Psoas muscle (tissue), 8 donors: ENCODE results near the gene MMP24OS. TPM values are rescaled to one million over a fixed set of nuclear protein-coding genes. Genes with fewer than 3 reads are reported as not detected.
A peak's percentile ranks its signal among the peaks of the same experiment; 100 is the strongest.
"Not testable (repeated sequence)": the region's sequence is repeated elsewhere in the genome, so short reads cannot be mapped to it uniquely, and the experiment has no call there.

Experiments used
- ATAC-seq, 4 donors: fragments of 200-7000 bp; cut with Tn5 transposase; one replicate each; pipeline ENCODE4 v1.9.1; 2020; ENCODE audit warnings: moderate library complexity in 3 of 4, mild to moderate bottlenecking in 2 of 4
- DNase-seq, 2 donors: peaks; one replicate each; pipeline ENCODE4 v3.0.0-alpha.2; 2020
- H3K27ac ChIP-seq: fragments of 200-600 bp; one replicate; pipeline ENCODE4 v1.8.0; 2022
- H3K27me3 ChIP-seq, 3 donors: fragments of 200-600 bp in 1 of 3; one replicate each; pipeline versions ENCODE4 v1.6.1 to v1.8.0; 2013 to 2022; ENCODE audit warnings: low read length in 2 of 3, mild to moderate bottlenecking in 2 of 3, moderate library complexity in 1 of 3; ENCODE audit not compliant: insufficient read depth in 3 of 3
- H3K36me3 ChIP-seq, 2 donors: fragments of 200-600 bp in 1 of 2; one replicate each; pipeline versions ENCODE4 v1.6.1 to v1.8.0; 2013 to 2022; ENCODE audit warnings: low read depth in 1 of 2, mild to moderate bottlenecking in 1 of 2, moderate library complexity in 1 of 2; ENCODE audit not compliant: insufficient read depth in 1 of 2
- H3K4me1 ChIP-seq: fragments of 200-600 bp; one replicate; pipeline ENCODE4 v1.8.0; 2022
- H3K4me3 ChIP-seq: fragments of 200-600 bp; one replicate; pipeline ENCODE4 v1.8.0; 2022; ENCODE audit warnings: mild to moderate bottlenecking
- H3K9me3 ChIP-seq: fragments of 200-600 bp; one replicate; pipeline ENCODE4 v1.8.0; 2022
- WGBS, 3 donors: extraction: QIAGEN DNeasy Blood & Tissue Kit; methylation state at CpG; one replicate each; pipeline versions ENCODE4 v1.1.6 to v1.1.7; 2013; 5-methylcytosine and 5-hydroxymethylcytosine counted together
- intact Hi-C, 2 donors: fragments of 100-400 bp; cut with DNase I; formaldehyde crosslinking; loops; one replicate each; pipeline versions ENCODE4 v1.11.0 to v1.14.2; 2022
- polyA plus RNA-seq, 3 donors: library from polyadenylated mRNA; stranded (reverse); fragments of 200-250 nt; gene quantifications; one replicate each; pipeline ENCODE4 v1.2.3, GENCODE V29; 2013
- total RNA-seq, 4 donors: library from RNA; stranded (reverse); fragmentation: NEBNext Ultra II Directional in 2 of 4; extraction: Animal tissue kit (Norgen Biotek cat#: 25700) in 2 of 4; gene quantifications; one replicate each; pipeline versions ENCODE4 v1.2.1 to v1.2.4, GENCODE V29; 2021 to 2023
- TF ChIP-seq, protein P1 (sequence below): fragments of 200-600 bp; IDR thresholded peaks from one replicate; pipeline ENCODE4 v1.8.0; 2022; ENCODE audit warnings: antibody characterized with exemption
- donor health status: healthy with polysubstance abuse.
- donor health status: DM: no; HTN: no; CAD: no; lungs with moderate emphysema.
- donor health status: Bipolar disorder and iron deficiency.
- donor health status: healthy.
- donor health status: DM: yes; HTN: yes; CAD: no.
- donor health status: DM: no; HTN: no; CAD: no.
- donor health status: DM: no; HTN: no; CAD: no.
- donor health status: DM: yes; HTN: yes; CAD: no.

Gene MMP24OS
- total and polyA plus RNA-seq, 7 donors, result 10.4 to 40.6 (median 25.1) TPM

- WGBS, 3 donors, result 88 to 92% (median 90%) methylated on average over 14 to 16 of the region's 16 CpGs
- Histone ChIP-seq H3K27me3 (no peaks in the 10 kb centered on the region), H3K4me1 (no peaks in the 10 kb centered on the region), H3K4me3 (no peak overlapping the region), H3K9me3 (no peaks in the 10 kb centered on the region), H3K27ac (no peak overlapping the region), H3K36me3 (peaks cover 0 to 51% of the 10 kb centered on the region in 2 donors)
- TF ChIP-seq, protein P1, sequence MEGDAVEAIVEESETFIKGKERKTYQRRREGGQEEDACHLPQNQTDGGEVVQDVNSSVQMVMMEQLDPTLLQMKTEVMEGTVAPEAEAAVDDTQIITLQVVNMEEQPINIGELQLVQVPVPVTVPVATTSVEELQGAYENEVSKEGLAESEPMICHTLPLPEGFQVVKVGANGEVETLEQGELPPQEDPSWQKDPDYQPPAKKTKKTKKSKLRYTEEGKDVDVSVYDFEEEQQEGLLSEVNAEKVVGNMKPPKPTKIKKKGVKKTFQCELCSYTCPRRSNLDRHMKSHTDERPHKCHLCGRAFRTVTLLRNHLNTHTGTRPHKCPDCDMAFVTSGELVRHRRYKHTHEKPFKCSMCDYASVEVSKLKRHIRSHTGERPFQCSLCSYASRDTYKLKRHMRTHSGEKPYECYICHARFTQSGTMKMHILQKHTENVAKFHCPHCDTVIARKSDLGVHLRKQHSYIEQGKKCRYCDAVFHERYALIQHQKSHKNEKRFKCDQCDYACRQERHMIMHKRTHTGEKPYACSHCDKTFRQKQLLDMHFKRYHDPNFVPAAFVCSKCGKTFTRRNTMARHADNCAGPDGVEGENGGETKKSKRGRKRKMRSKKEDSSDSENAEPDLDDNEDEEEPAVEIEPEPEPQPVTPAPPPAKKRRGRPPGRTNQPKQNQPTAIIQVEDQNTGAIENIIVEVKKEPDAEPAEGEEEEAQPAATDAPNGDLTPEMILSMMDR, result no peak
- intact Hi-C loops, result loop anchor here in 1 of 2 donors (10.0 kb wide), 1 partner anchor 432 kb away; no protein-coding TSS in a partner anchor
- DNase-seq, result no peak
- no peak for ATAC-seq
Observed at GRCh38 chr20:35267092-35267491, 10.8 kb downstream of the MMP24OS start.

- Histone ChIP-seq H3K36me3 (peaks cover 0 to 28% of the 10 kb centered on the region in 2 donors), H3K9me3 (no peaks in the 10 kb centered on the region), H3K27ac (no peak overlapping the region), H3K4me3 (no peak overlapping the region), H3K4me1 (no peaks in the 10 kb centered on the region), H3K27me3 (no peaks in the 10 kb centered on the region)
- no peak for ATAC-seq
- TF ChIP-seq, protein P1, result no peak
- intact Hi-C loops, result loop anchor here in 1 of 2 donors (10.0 kb wide), 1 partner anchor 430 kb away; no protein-coding TSS in a partner anchor
- 76 to 85% (median 83%) methylated on average over 1 of the region's 1 CpG for WGBS, 3 donors
- DNase-seq, result no peak
Observed at GRCh38 chr20:35264755-35265154, 13.2 kb downstream of the MMP24OS start.

DNA sequence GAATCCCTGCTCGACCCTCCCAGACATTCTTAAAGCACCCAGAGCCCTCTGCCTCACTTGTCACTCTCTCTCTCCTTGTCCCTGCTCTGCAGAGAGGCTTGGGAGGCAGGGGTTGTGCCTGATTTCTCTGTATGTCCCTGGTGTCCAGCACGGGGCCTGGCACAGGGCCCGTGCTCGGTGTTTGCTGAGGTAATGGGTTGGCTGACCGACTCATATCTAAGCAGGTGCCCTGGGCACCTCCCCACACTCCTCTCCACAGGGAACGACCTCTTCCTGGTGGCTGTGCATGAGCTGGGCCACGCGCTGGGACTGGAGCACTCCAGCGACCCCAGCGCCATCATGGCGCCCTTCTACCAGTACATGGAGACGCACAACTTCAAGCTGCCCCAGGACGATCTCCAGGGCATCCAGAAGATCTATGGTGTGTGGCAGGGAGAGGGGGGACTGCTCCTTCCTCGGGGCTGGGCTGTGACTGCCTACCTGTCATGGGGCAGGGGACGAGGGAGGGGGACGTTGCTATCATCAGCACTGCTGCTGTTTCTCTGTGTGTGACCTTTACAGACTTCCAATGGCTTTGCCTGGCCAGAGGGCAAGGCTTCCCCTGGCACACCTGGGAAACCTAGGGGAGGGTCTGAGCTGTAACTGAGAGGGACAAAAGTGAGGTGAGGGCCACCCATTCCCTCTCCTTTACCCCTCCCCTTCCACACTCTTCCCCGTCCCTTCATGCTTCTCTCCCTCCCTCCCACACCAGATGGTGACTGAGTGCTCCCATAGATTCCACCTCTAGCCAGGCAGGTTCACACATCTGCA lies 14.2 kb downstream of the MMP24OS start:
- H3K27ac ChIP-seq, result no peak overlapping the region
- H3K4me3 ChIP-seq, result no peak overlapping the region
- no peaks in the 10 kb centered on the region for H3K27me3 ChIP-seq
- intact Hi-C loops, result loop anchor here in 1 of 2 donors (10.0 kb wide), 1 partner anchor 429 kb away; no protein-coding TSS in a partner anchor
- peaks cover 0 to 24% of the 10 kb centered on the region in 2 donors for H3K36me3 ChIP-seq
- H3K9me3 ChIP-seq, result no peaks in the 10 kb centered on the region
- WGBS, 3 donors, result 68 to 71% (median 70%) methylated on average over 17 of the region's 17 CpGs
- ATAC-seq (peak; percentile 25 to 60 (median 43)), DNase-seq (no peak)
- H3K4me1 ChIP-seq, result no peaks in the 10 kb centered on the region
- TF ChIP-seq, protein P1, result no peak

DNA sequence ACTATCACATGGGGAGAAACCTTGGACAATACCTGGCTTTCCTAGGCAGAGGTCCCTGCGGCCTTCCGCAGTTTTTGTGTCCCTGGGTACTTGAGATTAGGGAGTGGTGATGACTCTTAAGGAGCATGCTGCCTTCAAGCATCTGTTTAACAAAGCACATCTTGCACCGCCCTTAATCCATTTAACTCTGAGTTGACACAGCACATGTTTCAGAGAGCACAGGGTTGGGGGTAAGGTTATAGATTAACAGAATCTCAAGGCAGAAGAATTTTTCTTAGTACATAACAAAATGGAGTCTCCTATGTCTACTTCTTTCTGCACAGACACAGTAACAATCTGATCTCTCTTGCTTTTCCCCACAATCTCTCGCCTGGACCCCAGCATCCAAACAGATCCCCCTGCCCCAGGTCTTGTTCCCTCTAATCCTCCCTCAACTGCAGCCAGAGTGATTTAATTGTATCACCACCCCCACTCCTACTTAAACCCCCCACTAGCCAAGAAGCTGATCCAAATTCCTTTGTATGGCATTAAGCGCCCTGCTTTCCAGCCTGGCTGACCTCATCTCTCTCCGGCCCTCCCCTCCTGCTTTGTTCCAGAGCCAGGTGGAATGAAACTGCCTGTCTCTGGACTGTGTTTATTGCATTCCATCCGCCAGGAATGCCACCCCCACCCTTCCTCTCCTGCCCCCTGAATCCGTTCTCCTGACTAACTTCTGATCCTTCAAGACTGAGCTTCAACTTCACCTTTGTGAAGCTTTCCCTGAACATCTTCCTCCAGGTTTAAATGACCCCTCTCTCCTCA lies 15.0 kb downstream of the MMP24OS start:
- not testable (repeated sequence) for H3K27me3 ChIP-seq, H3K9me3 ChIP-seq, DNase-seq, H3K27ac ChIP-seq, H3K4me1 ChIP-seq, H3K4me3 ChIP-seq
- H3K36me3 ChIP-seq, result peaks cover 0 to 19% of the 10 kb centered on the region in 2 donors
- peak in 2 of 4 donors; percentile 45 to 48 for ATAC-seq
- 45 to 60% (median 50%) methylated on average over 5 of the region's 8 CpGs for WGBS, 3 donors
- intact Hi-C loops, result loop anchor here in 1 of 2 donors (10.0 kb wide), 1 partner anchor 428 kb away; no protein-coding TSS in a partner anchor

GRCh38 chr20:35262321-35262720 lies 15.6 kb downstream of the MMP24OS start:
- not testable (repeated sequence) for ATAC-seq, DNase-seq, H3K27me3 ChIP-seq, H3K27ac ChIP-seq, H3K4me1 ChIP-seq, H3K9me3 ChIP-seq, H3K4me3 ChIP-seq
- peaks cover 0 to 13% of the 10 kb centered on the region in 2 donors for H3K36me3 ChIP-seq
- WGBS, 3 donors, result 81 to 90% (median 84%) methylated on average over 7 of the region's 10 CpGs
- intact Hi-C loops, result loop anchor here in 1 of 2 donors (10.0 kb wide), 1 partner anchor 428 kb away; no protein-coding TSS in a partner anchor
